DOHH2 (cell line): ENCODE data around the gene PPIL1.

ENCODE experiments used
- H3F3A ChIP-seq: fragments of 200-600 bp; sonication (generic), shearing (Covaris generic); 2 replicates; pipeline ENCODE4 v1.6.0; 2016; ENCODE audit warnings: antibody characterized with exemption, mild to moderate bottlenecking; ENCODE audit not compliant: control insufficient read depth, insufficient read depth
- H3K27ac ChIP-seq: fragments of 200-600 bp; sonication (generic); 2 replicates; pipeline ENCODE4 v1.5.1; 2014; ENCODE audit warnings: low read depth, mild to moderate bottlenecking, low read length, moderate library complexity
- H3K27me3 ChIP-seq: fragments of 200-600 bp; sonication (generic); 2 replicates; pipeline ENCODE4 v1.6.1; 2014; ENCODE audit warnings: mild to moderate bottlenecking, low read length, mixed read lengths; ENCODE audit not compliant: control insufficient read depth
- H3K36me3 ChIP-seq: fragments of 200-600 bp; sonication (generic); 2 replicates; pipeline ENCODE4 v1.6.1; 2014; ENCODE audit warnings: mild to moderate bottlenecking, low read length, moderate library complexity, mixed read lengths; ENCODE audit not compliant: control insufficient read depth
- H3K4me1 ChIP-seq: fragments of 200-600 bp; sonication (generic); 2 replicates; pipeline ENCODE4 v1.6.1; 2014; ENCODE audit warnings: mild to moderate bottlenecking, low read length, mixed read lengths; ENCODE audit not compliant: control insufficient read depth
- H3K4me2 ChIP-seq: fragments of 200-600 bp; sonication (generic); 2 replicates; pipeline ENCODE4 v1.6.0; 2014; ENCODE audit warnings: mild to moderate bottlenecking, low read length, moderate library complexity
- H3K4me3 ChIP-seq: fragments of 200-600 bp; sonication (generic); 2 replicates; pipeline ENCODE4 v1.5.1; 2014; ENCODE audit warnings: mild to moderate bottlenecking, low read length, mixed read lengths
- H3K79me2 ChIP-seq: fragments of 200-600 bp; sonication (generic); 2 replicates; pipeline ENCODE4 v1.6.1; 2014; ENCODE audit warnings: mild to moderate bottlenecking, low read length, mixed read lengths; ENCODE audit not compliant: control insufficient read depth
- H3K9me2 ChIP-seq: fragments of 200-600 bp; sonication (generic); replicated peaks from 2 replicates; pipeline ENCODE4 v1.6.1; 2014; ENCODE audit warnings: mild to moderate bottlenecking, low read length, mixed read lengths; ENCODE audit not compliant: control insufficient read depth
- H3K9me3 ChIP-seq: fragments of 200-600 bp; sonication (generic); 2 replicates; pipeline ENCODE4 v1.6.1; 2014; ENCODE audit warnings: antibody characterized with exemption, low read length, mixed read lengths; ENCODE audit not compliant: control insufficient read depth, insufficient read depth
- H4K20me1 ChIP-seq: fragments of 200-600 bp; sonication (generic); 2 replicates; pipeline ENCODE4 v1.6.0; 2014; ENCODE audit warnings: low read depth, mild to moderate bottlenecking, antibody characterized with exemption, low read length, moderate library complexity; ENCODE audit not compliant: control insufficient read depth, insufficient read depth
- EZH2phosphoT487 ChIP-seq: fragments of 200-600 bp; sonication (generic); IDR thresholded peaks from 2 replicates; pipeline ENCODE4 v1.6.1; 2017; ENCODE audit warnings: borderline replicate concordance, mild to moderate bottlenecking, antibody characterized with exemption, low read length, moderate library complexity, mixed read lengths
- TF ChIP-seq, protein P1 (sequence below): fragments of 200-600 bp; sonication (generic); IDR thresholded peaks from one replicate; pipeline ENCODE4 v1.5.1; 2014; ENCODE audit warnings: antibody characterized with exemption, mild to moderate bottlenecking, low read depth, low read length; ENCODE audit not compliant: poor library complexity, severe bottlenecking

PPIL1 gene

DNA sequence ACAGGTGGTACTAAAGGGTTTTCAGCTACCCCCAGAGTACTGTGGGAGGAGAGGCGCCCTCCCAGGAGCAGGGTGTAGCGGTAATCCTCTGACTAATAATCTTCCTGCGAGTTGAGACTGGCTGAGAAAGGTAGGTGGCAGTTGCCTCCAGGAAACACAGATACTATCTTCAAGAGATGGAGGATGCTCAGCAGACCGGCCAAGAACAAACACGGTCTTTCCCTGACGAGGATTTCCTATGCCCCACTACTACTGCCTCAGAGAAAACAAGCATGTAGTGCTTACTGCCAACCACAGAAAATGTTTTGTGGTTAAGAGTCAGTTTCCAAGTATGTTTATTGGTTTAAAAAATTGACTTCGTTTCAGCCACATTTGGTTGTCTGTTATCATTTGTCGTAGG lies 38.0 kb upstream of the PPIL1 start:
- no peaks in the 10 kb centered on the region for H3F3A ChIP-seq
- no peaks in the 10 kb centered on the region; the same call in 1 of the 2 replicates for H3K4me1 ChIP-seq
- H3K4me3 ChIP-seq = no peak overlapping the region
- no peaks in the 10 kb centered on the region for H3K9me2 ChIP-seq
- H4K20me1 ChIP-seq = no peaks in the 10 kb centered on the region
- no peaks in the 10 kb centered on the region for H3K79me2 ChIP-seq
- no peaks in the 10 kb centered on the region for H3K9me3 ChIP-seq
- H3K36me3 ChIP-seq = peaks cover 50% of the 10 kb centered on the region
- H3K27ac ChIP-seq = no peak overlapping the region
- H3K4me2 ChIP-seq = no peak overlapping the region
- H3K27me3 ChIP-seq = no peaks in the 10 kb centered on the region
- TF ChIP-seq EZH2phosphoT487 = no peak
- TF ChIP-seq, protein P1, sequence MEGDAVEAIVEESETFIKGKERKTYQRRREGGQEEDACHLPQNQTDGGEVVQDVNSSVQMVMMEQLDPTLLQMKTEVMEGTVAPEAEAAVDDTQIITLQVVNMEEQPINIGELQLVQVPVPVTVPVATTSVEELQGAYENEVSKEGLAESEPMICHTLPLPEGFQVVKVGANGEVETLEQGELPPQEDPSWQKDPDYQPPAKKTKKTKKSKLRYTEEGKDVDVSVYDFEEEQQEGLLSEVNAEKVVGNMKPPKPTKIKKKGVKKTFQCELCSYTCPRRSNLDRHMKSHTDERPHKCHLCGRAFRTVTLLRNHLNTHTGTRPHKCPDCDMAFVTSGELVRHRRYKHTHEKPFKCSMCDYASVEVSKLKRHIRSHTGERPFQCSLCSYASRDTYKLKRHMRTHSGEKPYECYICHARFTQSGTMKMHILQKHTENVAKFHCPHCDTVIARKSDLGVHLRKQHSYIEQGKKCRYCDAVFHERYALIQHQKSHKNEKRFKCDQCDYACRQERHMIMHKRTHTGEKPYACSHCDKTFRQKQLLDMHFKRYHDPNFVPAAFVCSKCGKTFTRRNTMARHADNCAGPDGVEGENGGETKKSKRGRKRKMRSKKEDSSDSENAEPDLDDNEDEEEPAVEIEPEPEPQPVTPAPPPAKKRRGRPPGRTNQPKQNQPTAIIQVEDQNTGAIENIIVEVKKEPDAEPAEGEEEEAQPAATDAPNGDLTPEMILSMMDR = no peak

DNA sequence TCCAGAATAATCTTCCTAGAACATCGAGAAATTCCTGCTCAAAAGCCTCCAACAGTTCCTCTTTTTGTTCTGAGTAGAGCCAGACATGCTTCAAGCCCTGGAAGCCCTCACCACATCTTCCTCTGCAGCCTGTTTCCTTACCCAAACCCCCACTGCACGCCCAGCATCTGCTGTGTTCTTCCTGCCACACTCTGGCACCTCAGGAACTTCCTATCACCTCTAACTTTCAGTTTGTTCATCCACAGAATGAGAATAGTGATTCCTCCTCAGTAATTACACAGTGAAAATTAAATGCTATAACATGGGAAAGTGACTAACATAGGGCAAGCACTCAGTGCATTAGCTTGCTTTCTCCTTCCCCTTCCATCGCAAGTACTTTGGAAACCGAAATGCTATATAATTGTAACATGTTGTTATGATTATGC lies 37.4 kb upstream of the PPIL1 start:
- Histone ChIP-seq H3K36me3 (peaks cover 56% of the 10 kb centered on the region), H3K79me2 (no peaks in the 10 kb centered on the region), H3K4me1 (no peaks in the 10 kb centered on the region; the same call in 1 of the 2 replicates), H3K9me3 (no peaks in the 10 kb centered on the region), H3K27me3 (no peaks in the 10 kb centered on the region), H3K9me2 (no peaks in the 10 kb centered on the region), H3K27ac (no peak overlapping the region), H4K20me1 (no peaks in the 10 kb centered on the region), H3K4me2 (no peak overlapping the region), H3K4me3 (no peak overlapping the region), H3F3A (no peaks in the 10 kb centered on the region)
- TF ChIP-seq, protein P1 = no peak
- no peak for TF ChIP-seq EZH2phosphoT487

DNA sequence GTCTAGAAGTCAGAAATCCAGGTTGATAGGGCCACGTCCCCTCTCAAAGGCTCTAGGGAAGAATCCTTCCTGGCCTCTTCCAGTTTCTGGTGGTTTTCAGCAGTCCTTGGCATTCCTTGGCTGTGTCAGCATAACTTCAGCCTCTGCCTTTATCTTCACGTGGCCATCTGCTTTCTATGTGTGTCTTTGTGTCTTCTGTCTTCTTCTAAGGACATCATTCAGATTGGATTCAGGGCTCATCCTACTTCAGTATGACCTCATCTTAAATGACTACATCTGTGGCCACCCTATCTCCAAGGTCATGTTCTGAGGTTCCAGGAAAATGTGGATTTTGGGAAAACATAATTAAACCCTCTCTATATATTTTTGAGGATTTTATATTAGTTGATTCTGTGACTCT lies 34.1 kb upstream of the PPIL1 start:
- H3K79me2 ChIP-seq = no peaks in the 10 kb centered on the region
- no peak overlapping the region for H3K4me3 ChIP-seq
- H3K27ac ChIP-seq = no peak overlapping the region
- TF ChIP-seq, protein P1 = no peak
- TF ChIP-seq EZH2phosphoT487 = no peak
- H3K9me2 ChIP-seq = no peaks in the 10 kb centered on the region
- no peaks in the 10 kb centered on the region for H3F3A ChIP-seq
- no peaks in the 10 kb centered on the region for H3K9me3 ChIP-seq
- no peaks in the 10 kb centered on the region; the same call in 1 of the 2 replicates for H3K4me1 ChIP-seq
- H4K20me1 ChIP-seq = no peaks in the 10 kb centered on the region
- no peaks in the 10 kb centered on the region for H3K27me3 ChIP-seq
- no peak overlapping the region for H3K4me2 ChIP-seq
- H3K36me3 ChIP-seq = peaks cover 51% of the 10 kb centered on the region

DNA sequence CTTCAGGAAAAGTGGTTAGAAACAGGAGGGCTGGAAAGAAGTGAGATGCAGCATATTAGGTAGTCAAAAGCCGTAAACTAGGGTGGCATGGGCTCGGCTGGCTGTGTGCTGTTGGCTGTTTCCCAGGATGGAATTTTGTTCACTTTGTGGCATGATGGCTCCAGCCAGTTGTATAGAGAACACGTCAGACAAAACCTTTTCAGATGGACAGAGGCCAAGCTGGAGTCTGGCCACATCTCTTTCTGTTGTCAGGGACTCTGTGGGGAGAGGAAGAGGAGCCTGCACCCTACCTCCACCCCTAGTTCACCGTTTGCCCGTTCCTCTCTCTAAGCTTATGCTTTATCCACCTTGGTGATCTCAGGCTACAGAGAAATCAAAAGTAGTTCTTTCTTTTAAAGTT lies 33.2 kb upstream of the PPIL1 start:
- H4K20me1 ChIP-seq = no peaks in the 10 kb centered on the region
- H3K9me3 ChIP-seq = no peaks in the 10 kb centered on the region
- no peaks in the 10 kb centered on the region for H3K27me3 ChIP-seq
- peaks cover 53% of the 10 kb centered on the region for H3K36me3 ChIP-seq
- H3K4me2 ChIP-seq = no peak overlapping the region
- no peaks in the 10 kb centered on the region for H3F3A ChIP-seq
- H3K4me1 ChIP-seq = no peaks in the 10 kb centered on the region; the same call in 1 of the 2 replicates
- H3K79me2 ChIP-seq = no peaks in the 10 kb centered on the region
- TF ChIP-seq, protein P1 = no peak
- no peak for TF ChIP-seq EZH2phosphoT487
- H3K9me2 ChIP-seq = no peaks in the 10 kb centered on the region
- no peak overlapping the region for H3K4me3 ChIP-seq
- H3K27ac ChIP-seq = no peak overlapping the region
